Measurements from ENCODE around the gene BIRC5. TPM values are rescaled to one million over a fixed set of nuclear protein-coding genes. Genes with fewer than 3 reads are reported as not detected.

The BIRC5 gene
- total and polyA plus RNA-seq, 2 experiments from 2014 or later = 17.7 to 65.2 TPM

- DNase-seq (ENCODE audit: low read depth in 1 of 2, low spot score in 1 of 2) = no peak
- Histone ChIP-seq H3K4me3 (no peak overlapping the region), H3K27ac (no peak overlapping the region)
These were observed 9.0 kb downstream of the BIRC5 start for GRCh38 chr17:78223061-78223460.

GRCh38 chr17:78223765-78224164, 9.7 kb downstream of the BIRC5 start:
- Histone ChIP-seq H3K4me3 (no peak overlapping the region), H3K27me3 (peaks cover 6% of the 10 kb centered on the region), H3K27ac (no peak overlapping the region), H3K4me1 (ENCODE audit: low read depth) (peaks cover 5% of the 10 kb centered on the region), H3K36me3 (no peaks in the 10 kb centered on the region), H3K9me3 (ENCODE audit: low read depth) (no peaks in the 10 kb centered on the region)
- DNase-seq (ENCODE audit: low read depth in 1 of 2, low spot score in 1 of 2) = no peak
- TF ChIP-seq, protein P1, sequence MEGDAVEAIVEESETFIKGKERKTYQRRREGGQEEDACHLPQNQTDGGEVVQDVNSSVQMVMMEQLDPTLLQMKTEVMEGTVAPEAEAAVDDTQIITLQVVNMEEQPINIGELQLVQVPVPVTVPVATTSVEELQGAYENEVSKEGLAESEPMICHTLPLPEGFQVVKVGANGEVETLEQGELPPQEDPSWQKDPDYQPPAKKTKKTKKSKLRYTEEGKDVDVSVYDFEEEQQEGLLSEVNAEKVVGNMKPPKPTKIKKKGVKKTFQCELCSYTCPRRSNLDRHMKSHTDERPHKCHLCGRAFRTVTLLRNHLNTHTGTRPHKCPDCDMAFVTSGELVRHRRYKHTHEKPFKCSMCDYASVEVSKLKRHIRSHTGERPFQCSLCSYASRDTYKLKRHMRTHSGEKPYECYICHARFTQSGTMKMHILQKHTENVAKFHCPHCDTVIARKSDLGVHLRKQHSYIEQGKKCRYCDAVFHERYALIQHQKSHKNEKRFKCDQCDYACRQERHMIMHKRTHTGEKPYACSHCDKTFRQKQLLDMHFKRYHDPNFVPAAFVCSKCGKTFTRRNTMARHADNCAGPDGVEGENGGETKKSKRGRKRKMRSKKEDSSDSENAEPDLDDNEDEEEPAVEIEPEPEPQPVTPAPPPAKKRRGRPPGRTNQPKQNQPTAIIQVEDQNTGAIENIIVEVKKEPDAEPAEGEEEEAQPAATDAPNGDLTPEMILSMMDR (IDR thresholded peaks at IDR 0.05; ENCODE audit: low read depth, low read length) = no peak

More at GRCh38 chr17:78223061-78223460, 9.0 kb downstream of the BIRC5 start:
- Histone ChIP-seq H3K27me3 (peaks cover 6% of the 10 kb centered on the region), H3K4me1 (ENCODE audit: low read depth) (peaks cover 5% of the 10 kb centered on the region), H3K36me3 (no peaks in the 10 kb centered on the region), H3K9me3 (ENCODE audit: low read depth) (no peaks in the 10 kb centered on the region)
- TF ChIP-seq, protein P1 (IDR thresholded peaks at IDR 0.05; ENCODE audit: low read depth, low read length) = no peak

- Histone ChIP-seq H3K9me3 (ENCODE audit: low read depth) (no peaks in the 10 kb centered on the region), H3K27me3 (peaks cover 7% of the 10 kb centered on the region), H3K27ac (no peak overlapping the region), H3K36me3 (no peaks in the 10 kb centered on the region), H3K4me3 (no peak overlapping the region), H3K4me1 (ENCODE audit: low read depth) (peaks cover 2% of the 10 kb centered on the region)
- TF ChIP-seq, protein P1 (IDR thresholded peaks at IDR 0.05; ENCODE audit: low read depth, low read length) = no peak
- DNase-seq (ENCODE audit: low read depth in 1 of 2, low spot score in 1 of 2) = no peak
These were observed 10.4 kb downstream of the BIRC5 start for GRCh38 chr17:78224231-78225087.

GRCh38 chr17:78225088-78225865, 11.2 kb downstream of the BIRC5 start:
- no peak overlapping the region for H3K4me3 ChIP-seq
- TF ChIP-seq, protein P1 (IDR thresholded peaks at IDR 0.05; ENCODE audit: low read depth, low read length) = no peak
- no peaks in the 10 kb centered on the region for H3K9me3 ChIP-seq (ENCODE audit: low read depth)
- no peak overlapping the region for H3K27ac ChIP-seq
- peaks cover 15% of the 10 kb centered on the region for H3K27me3 ChIP-seq
- DNase-seq (ENCODE audit: low read depth in 1 of 2, low spot score in 1 of 2) = no peak
- H3K4me1 ChIP-seq (ENCODE audit: low read depth) = no peaks in the 10 kb centered on the region
- no peaks in the 10 kb centered on the region for H3K36me3 ChIP-seq

- no peak for DNase-seq (ENCODE audit: low read depth in 1 of 2, low spot score in 1 of 2)
- no peak overlapping the region for H3K27ac ChIP-seq
- H3K4me3 ChIP-seq = no peak overlapping the region
- TF ChIP-seq, protein P1 (IDR thresholded peaks at IDR 0.05; ENCODE audit: low read depth, low read length) = no peak
- H3K36me3 ChIP-seq = no peaks in the 10 kb centered on the region
- H3K27me3 ChIP-seq = peaks cover 25% of the 10 kb centered on the region
- no peaks in the 10 kb centered on the region for H3K9me3 ChIP-seq (ENCODE audit: low read depth)
- no peaks in the 10 kb centered on the region for H3K4me1 ChIP-seq (ENCODE audit: low read depth)
These were observed 12.2 kb downstream of the BIRC5 start for GRCh38 chr17:78226055-78226758.
